GM12865 (cell line): ENCODE results near the gene POGLUT2.

Experiments
- DNase-seq: peaks from one replicate; pipeline ENCODE4 v3.0.0; 2010; ENCODE audit warnings: low read depth
- H3K4me3 ChIP-seq: 2 replicates; pipeline ENCODE4 v1.5.1; 2011; ENCODE audit warnings: mild to moderate bottlenecking, low read depth, low read length, control low read depth
- CTCF ChIP-seq: IDR thresholded peaks from 2 replicates; pipeline ENCODE4 v1.5.1; 2011; ENCODE audit warnings: low read length, control low read depth, low read depth, inconsistent platforms; ENCODE audit not compliant: insufficient read depth; ENCODE audit errors: missing control alignments

POGLUT2 gene

GRCh38 chr13:102742101-102742500 is 56.7 kb downstream of the POGLUT2 start:
- H3K4me3 ChIP-seq: no peak overlapping the region
- DNase-seq: no peak
- no peak for TF ChIP-seq CTCF
